GM21360 (cell line): Measurements from ENCODE around the gene GID8.

Source experiments
- ATAC-seq: cut with Tn5 transposase; IDR thresholded peaks from one replicate; pipeline ENCODE4 v1.9.1; 2021; ENCODE audit warnings: mild to moderate bottlenecking, moderate library complexity; ENCODE audit not compliant: unreplicated experiment

Gene GID8

DNA sequence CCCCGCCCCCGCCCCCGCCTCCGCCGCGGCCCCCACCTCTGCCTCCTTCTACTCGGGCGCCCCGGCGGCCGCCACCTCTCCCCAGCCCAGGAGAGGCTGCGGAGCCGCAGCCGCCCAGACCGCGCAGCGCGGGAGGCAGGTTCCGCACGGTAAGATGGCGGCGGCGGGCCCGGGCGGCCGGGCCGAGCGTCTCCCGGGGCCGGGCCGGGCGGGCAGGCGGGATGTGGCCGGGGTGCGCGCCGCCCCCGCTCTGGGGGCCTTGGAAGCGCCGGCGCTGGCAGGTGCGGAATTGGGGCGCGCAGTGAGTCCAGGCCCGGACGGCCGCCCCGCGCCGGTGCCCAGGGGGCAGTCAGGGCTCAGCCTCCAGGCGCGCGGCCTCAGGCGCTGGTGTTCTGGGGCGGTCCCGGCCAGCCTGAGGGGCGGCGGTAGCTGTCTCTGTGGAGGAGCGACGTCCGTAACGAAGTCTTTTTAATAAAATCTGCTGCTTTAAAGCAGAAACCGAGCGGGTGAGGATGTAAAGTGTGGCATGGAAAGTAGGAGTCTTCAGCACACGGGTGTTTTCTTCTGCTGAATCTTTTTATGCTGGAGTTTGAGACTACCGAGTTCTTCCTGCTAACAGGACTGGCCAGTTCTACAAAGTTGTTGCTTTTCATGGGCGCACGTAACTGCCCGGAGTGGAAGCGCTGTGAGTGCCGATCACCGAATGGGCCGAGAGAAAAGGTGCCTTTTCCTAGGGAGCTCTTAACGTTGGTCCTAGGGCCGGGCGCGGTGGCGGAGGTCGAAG is at the start of gene GID8:
Gene GID8, plus strand, starts transcription at position 43 of the 784 bp plus-strand sequence. CDS start 3,356 bp downstream, outside the sequence.
- peak; percentile 44 for ATAC-seq

DNA sequence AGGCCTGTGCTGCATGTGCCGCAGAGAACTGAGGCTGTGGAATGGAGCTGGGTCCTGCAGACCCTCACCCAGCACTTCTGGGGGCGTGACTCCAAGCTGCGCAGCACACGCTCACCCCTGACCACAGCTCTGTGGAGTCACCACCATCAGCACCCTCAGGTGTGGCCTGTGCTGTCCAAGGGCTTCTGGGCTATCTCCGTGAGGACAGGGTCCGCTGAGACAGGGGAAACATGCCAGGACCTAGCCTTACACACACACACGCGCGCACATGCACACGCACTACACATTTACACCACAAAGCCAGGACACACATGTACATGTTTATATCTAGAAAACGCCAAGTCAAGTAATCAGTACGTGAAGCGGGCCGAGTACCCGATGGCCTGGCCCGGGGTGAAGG is 49.5 kb upstream of the GID8 start:
- ATAC-seq: no peak

DNA sequence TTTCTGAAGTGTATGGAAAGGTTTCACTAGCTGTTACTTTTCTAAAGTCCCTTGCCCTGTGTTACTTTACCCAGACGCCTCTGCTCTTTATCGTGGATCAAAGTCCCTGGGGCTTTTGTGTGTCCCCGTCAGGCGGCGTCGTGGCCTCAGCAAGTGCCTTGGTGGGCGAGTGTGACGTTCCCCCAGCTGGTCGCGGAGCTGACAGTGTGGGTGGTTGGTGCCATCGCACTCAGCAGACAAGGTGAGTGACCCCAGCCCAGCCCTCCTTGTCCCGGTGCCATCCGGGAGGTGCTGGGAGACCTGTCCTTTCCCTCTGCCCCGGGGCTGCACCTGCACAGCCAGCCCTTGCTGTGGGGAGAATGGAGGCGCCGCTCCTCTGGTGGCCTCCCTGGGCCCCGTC is 49.0 kb upstream of the GID8 start:
- ATAC-seq: no peak

DNA sequence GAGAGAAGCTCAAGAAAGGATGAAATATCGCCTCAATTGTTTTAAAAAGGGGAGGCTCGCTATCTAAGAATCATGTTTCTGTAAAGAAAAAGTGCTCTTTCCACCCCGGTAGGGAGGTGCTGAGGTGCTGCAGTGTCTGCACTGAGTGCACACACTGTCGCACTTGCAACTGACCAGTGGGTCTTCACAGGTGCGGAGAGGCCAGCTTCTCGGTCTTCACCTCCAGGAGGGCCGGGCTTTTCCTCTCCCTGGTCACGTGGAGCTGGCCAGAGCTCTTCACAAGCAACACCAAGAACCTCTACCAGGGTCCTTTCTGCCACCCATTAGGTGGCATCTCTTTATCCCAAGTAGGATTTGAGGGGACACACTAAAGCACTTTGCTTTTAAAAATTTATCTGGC is 48.5 kb upstream of the GID8 start:
- no peak for ATAC-seq

DNA sequence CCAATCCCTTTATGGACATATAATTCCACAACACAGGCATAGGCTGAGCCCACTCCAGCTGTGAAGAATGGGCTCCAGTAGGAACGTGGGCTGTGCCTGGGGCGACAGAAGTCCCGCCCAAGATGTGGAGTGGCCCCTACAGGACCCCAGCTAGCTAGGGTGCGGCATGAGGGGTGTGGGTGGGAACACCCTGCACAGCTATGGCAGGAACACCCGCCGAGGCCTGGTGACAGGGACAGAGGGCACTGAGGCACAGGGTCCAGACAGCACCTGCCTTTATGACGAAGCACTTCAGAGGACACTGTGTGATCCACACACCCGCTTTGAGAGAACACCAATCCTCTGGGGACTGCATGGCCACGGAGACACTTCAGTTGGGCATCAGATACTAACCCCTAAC is 48.1 kb upstream of the GID8 start:
- no peak for ATAC-seq

DNA sequence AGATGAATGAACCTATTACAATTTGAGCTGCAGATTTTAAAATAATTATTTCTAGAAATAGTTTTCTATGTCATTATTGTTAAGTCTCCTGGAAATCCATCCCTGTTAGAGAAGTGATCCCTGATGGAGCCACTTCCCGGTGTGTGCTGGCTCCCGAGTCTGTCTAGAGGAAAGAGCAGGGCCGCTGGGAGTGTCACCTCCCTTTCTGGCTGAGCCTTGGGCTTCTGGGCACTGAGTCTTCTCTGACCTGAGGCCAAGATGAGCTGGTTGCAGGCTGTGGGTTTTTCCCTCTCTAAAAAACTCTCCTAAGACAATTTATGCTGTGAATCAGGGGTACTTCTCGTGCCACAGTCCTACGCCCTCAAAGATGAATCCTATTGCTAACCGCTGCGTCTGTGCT is 47.5 kb upstream of the GID8 start:
- no peak for ATAC-seq

DNA sequence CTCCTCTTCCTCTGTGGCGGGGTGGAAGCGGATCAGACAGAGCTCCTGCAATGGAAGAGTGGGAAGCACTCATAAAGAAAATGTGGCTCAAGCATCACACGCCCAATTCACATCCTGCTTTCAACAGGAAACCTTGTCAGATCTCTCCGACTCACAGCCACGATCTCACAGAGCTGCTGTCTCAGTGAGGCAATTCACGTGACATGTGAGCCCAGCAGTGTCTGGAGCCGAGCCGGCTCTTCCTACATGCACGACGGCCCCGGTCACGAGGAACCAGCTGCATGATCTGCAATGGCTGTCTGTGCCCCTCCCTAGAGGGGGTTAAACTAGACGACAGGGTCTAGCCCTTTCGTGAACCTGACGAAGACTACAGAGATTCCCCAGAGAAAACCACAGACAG is 46.8 kb upstream of the GID8 start:
- no peak for ATAC-seq

DNA sequence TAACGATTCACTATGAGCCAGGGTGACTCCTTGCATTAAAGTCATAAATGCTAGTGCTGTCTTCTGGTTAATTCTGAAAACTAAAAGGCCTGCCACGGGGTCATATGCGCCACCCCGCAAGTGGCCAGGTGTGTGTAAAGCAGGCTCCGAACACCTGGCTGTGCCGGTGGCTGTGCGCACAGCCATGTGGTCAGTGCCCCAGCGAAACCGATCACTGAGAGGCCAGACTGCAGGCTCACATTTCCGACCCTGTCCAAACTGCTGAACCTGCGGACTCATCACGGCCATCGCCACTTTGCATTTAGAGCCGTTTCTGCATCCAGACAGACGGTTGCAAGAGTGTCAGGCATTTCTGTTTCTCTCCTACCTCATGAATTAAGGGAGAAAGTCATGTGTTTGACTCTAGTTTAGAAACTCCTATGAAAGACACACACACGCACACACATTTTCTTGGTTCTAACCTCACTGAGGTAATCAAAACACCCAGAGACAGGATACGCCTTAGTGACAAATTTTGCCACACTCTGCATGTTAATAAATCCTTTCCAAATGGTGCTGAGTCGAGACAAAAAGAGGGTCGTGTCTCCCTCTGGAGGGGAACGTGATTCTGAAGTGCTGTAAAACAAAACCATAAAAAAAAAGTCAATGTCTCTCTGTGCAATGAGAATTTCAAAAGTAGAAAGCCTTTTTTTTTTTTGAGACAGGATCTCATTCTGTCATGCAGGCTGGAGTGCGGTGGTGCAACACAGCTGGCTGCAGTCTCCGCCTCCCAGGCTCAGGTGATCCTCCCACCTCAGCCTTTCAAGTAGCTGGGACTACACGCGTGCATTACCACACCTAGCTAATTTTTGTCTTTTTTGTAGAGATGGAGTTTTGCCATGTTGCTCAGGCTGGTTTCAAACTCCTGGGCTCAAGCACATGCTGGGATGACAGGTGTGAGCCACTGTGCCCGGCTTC is 45.3 kb upstream of the GID8 start:
- no peak for ATAC-seq

DNA sequence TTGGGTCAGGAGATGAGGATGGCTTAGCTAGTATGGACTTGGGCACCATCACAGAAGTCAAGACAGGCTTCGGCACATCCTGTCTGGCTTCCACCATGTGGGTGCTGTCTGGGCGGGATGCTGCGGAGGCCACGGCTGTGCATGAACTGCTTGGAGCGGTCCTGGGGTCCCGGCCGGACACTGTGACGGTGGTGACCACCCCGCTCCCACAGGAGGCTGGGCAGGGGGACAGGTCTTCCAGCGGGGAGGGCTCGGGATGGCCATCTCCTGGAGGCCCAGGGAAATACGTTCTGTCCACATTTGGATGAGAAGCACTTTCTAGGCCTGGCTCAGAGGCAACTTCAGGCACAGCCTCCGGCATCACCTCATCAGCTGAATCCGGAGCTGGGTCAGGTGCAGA is 44.2 kb upstream of the GID8 start:
- no peak for ATAC-seq

DNA sequence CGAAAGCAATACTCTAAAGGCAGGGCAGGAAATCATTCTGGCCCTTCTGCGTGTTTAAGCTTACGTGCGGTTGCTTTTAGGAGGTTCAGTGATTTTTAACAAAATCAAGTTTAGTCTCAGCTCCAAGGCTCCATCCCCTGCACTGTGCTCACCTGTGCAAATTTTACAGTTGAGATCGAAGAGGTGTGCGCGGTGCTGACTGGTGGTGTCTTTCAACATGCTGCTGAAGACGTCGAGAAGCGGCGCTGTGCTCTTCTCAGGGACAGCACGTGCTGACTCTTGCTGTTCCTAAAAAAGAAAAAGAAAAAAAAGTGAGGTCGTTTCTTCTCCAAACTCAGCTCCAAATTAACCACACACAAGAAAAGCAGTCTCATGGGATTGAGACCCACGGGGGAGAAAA is 43.7 kb upstream of the GID8 start:
- ATAC-seq: no peak

DNA sequence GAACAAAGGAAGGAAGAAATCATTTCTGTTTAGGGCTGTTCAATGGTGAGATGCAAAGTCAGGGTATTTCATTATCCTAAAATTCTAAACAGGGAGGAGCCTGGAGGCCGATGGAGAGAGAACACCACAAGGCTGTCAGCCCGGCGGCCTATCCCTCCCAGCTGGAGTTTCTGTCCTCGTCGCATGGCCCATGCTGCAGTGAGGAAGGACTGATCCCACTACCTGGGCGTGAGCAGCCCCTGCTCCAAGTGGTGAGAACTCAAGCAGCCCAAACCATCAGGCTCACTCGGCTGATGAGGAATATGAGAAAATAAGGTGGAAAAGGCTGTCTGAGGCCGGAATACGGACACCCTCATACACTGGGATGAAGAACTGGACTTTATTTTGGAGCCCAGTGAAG is 42.4 kb upstream of the GID8 start:
- no peak for ATAC-seq

DNA sequence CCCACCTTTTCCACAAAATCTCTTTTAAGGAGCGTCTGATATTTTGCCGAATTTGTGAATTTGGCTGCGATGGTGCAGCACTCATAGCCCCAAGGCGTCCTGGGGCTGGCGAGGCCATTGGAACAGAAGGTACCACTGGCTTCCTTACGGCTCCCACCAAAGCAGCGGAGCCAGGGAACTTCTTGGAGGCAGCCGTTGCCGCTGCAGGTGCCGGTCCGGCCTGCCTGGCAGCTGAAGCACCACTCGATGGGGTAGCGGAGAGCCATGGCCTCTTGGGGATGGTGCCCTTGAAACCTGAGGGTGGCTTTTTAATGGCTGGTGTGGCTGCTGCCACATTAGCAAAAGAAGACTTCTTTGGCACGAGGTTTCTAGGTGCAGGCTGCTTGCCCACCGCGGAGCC is 41.4 kb upstream of the GID8 start:
- ATAC-seq: no peak

DNA sequence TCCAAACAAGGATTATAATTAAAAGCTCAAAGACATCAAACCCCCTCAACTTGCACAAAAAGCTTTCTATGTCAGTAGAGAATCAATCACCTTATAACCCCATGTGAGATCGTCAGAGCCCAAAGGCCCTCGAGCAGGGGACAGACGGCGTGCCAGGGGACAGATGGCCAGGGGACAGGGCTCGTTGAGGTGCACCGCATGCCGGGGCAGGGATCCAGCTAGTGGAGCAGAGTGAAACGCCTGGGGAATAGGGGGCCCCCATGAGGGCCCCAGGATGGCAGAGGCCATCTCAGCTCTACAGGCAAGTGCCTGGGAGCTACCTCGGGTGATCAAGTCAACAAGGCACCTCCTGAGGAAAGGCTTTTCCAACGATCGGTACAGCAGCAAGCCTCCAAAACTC is 40.3 kb upstream of the GID8 start:
- no peak for ATAC-seq

DNA sequence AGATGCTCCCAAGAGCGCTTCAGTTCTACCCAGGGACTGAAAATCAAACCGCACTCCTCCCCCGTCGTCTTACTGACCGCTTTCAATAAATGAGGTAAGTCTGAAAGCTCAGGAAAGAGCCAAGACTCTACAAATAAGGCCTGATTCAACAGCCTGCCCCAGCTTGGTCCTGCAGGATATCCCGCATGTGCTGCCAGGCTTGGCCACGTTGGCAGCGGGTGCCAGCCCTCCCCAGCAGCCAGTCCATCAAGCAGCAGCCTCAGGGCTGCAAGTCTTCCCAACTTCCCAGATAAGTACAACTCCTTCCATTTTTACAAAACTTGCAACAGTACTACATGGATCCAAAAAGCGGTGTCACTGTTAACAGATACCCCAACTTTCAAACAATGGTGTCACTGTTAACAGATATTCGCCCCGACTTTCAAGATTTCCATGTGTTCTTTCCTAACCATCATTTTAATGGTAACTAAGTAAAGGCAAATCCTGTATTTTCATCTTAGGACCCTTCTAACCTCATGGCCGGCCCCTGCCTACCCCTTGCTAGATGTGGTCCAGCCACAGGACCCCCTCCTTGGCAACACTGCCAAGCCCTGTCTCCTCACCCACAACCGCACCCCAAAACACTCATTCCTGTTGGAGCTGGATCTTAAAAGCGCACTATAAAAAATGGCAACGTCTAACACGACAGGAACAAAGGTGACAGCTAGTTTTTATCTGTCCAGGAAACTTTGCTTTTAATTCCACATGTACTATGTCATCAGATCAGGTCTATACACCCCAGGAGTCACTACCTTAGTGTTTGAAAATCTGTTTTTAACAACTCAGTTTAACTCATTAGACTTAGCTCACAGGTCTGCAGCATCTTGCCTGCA is 39.6 kb upstream of the GID8 start:
- no peak for ATAC-seq

DNA sequence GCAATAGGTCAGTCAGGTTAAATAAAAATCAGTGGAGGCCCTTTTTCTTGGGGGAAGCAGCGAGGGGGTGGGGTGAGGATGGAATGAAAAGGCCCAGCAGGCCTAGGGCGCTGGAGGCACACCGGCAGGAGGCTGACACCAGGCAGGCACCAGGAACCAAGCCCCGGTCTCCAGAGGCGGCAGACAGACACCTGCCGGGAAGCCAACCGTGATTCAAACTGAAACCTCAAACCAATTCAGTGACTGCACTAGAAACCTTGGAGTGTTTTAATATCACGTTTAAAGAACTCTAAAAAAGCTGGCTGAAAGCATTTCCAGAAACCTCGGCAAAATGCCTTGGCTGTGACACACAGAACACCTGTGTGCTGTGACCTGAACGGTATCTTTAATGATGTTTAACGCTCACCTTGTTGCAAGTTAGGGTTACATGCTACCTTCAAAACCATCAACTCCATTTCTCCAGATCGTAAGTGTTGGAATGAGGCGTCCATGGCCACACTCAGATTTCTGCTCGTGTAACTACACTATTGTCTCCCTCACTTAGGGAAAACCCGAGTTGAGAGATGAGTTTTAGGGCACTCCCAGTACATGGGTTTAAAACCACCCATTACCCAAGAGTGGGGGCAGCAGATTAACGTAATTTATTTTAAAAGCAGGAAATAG is 38.8 kb upstream of the GID8 start:
- no peak for ATAC-seq

DNA sequence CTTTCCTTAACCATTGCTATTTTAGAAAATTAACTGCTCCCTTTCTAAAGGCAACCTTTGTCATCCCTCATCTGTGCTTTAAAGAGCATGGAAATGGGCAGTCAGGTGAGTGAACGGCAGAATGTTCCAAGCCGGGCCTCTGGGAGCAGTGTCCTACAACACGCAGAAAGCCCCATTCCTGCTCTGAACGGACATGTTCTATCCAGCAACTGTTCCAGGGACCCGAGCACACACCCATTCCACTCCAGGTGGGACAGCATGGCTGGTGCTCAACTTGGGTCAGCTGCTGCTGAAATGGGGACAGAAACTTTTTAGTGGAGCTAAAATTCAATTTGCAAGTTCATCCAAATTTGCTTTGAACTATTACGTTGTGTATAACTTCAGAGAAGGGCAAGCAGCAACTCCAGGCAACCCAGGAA is 38.3 kb upstream of the GID8 start:
- ATAC-seq: no peak

DNA sequence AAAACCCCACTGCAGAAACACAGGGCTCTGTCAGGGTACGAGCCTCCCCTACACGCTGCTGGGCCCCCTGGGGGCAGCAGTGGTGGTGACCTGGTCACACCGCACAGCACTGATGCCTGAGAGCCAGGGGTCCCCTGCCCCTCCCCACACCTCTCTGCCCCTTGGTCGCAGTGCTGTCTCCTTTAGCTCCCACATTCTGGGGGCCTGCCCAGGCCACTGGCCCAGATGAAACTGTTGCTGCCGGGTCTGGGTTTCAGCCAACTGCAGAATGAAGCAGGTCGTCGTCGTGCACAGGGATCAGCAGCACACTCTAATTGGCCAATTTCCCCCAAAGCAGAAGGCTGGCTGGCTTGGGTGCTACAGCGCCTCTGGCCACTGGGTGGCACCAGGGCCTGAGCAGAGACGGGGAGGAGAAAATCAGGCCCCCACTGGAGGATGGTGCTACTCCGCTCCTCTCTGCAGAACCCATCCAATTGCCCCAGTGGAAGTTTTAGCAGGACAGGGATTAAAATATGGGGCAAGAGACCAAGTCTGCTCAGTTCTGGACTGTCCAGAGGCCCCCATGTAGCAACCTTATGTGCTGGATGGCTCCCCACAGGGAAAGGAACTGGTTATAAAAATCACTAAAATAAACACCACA is 37.8 kb upstream of the GID8 start:
- peak; percentile 66 for ATAC-seq

DNA sequence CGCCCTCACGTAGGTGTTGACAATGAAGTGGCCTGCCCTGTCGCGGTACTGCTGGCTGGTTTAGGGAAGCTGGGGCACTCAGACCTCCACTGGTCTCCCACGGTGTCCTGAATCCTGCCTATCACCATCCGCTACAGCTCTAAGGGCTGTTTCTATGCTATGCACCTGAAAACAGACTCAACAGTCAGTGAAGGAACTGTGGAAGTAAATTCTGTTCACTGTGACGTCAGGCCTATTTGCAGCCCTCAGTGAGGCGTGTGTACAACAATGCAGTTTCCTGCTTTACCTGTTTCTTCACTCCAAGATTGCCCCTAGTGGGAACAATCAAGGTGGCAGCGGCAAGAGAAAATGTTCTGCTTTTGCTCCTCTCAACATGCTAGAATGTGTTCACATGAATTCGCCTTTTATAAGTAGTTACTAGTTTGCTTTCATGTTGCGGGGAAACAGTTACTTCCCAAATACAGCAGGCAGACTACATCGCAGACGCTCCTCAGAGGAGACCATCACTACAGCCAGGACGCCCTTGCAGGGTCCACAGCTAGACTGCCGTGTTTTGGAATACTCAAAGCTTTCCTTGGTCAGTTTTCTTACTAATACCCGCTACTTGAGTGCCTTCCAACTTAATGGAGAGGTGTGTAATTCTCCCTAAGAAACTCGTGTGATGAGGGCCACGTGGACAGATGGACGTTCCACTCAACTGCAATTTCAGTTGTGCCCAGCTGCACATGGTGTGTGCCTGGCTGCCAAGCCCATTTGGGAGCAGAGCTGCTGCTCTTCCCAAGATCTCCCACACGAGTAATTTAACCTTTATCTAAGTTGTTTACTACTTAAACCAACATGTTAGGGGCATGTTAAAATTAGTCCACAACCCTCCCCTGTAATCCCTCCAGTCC is 37.0 kb upstream of the GID8 start:
- ATAC-seq: no peak

DNA sequence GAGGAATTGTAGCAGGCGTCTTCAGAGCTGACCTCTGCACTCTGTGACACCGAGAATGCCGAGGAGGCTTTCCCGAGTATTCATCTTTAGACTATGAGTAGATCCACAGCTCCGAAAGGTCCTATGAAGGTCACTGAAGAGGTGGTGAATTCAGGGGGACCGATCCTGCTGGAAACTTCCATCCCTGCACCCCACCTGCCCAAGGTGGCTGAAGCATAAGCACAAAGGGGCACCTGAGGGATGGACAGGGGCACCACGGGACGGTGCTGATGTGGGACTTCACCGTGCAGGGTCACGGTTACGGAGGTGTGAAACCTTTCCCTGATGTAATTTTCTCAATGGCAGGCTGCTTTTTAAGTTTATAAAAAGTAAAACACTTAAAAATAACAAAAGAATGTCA is 36.1 kb upstream of the GID8 start:
- no peak for ATAC-seq
